B cell (primary cell): ENCODE measurements around the gene TPRN. TPM values are rescaled to one million over a fixed set of nuclear protein-coding genes. Genes with fewer than 3 reads are reported as not detected.

Source experiments
- ATAC-seq: fragments of 200-7000 bp; cut with Tn5 transposase; one replicate; pipeline ENCODE4 v1.10.0; 2021; ENCODE audit warnings: low read depth, mild to moderate bottlenecking, moderate number of reproducible peaks, moderate library complexity
- CTCF ChIA-PET: fragments of 350-600 bp; sonication (Branson Sonifier 250); formaldehyde crosslinking; loops from one replicate; lab custom pipeline; 2021; ENCODE audit warnings: antibody characterized with exemption, inconsistent platforms; lab: Charles Lee
- POLR2A ChIA-PET: fragments of 350-600 bp; sonication (Branson Sonifier 250); formaldehyde crosslinking; loops from one replicate; lab custom pipeline; 2021; ENCODE audit warnings: antibody characterized with exemption; lab: Charles Lee
- DNase-seq: peaks from one replicate; pipeline ENCODE4 v3.0.0; 2013
- H2AFZ ChIP-seq: 2 replicates; pipeline ENCODE4 v1.6.1; 2012; ENCODE audit warnings: mild to moderate bottlenecking, low read depth, low read length; ENCODE audit not compliant: insufficient read depth, poor library complexity, severe bottlenecking
- H3K27ac ChIP-seq, 2 donors: 1 replicate in 1 of 2; 2 replicates in 1 of 2; pipeline ENCODE4 v1.5.1; 2012 to 2013; ENCODE audit warnings: low read length in 2 of 2, mild to moderate bottlenecking in 2 of 2, moderate library complexity in 1 of 2
- H3K27me3 ChIP-seq, 4 experiments: fragments of 200-600 bp in 1 of 4; sonication (generic) in 1 of 4; replicated peaks in 1 of 4; 1 replicate in 2 of 4; 2 replicates in 2 of 4; pipeline versions ENCODE4 v1.6.1 to v1.7.0; 2013 to 2016; ENCODE audit warnings: low read length in 3 of 4, mild to moderate bottlenecking in 2 of 4, mixed read lengths in 1 of 4, moderate library complexity in 1 of 4; ENCODE audit not compliant: insufficient read depth in 4 of 4, control insufficient read depth in 3 of 4; ENCODE audit errors: control extremely low read depth in 1 of 4
- H3K36me3 ChIP-seq, 2 experiments: replicated peaks in 1 of 2; 1 replicate in 1 of 2; 2 replicates in 1 of 2; pipeline versions ENCODE4 v1.6.1 to v1.7.1; 2013; ENCODE audit warnings: low read length in 1 of 2; ENCODE audit not compliant: insufficient read depth in 2 of 2, control insufficient read depth in 1 of 2; ENCODE audit errors: control extremely low read depth in 1 of 2, extremely low read depth in 1 of 2
- H3K4me1 ChIP-seq, 2 donors: fragments of 200-600 bp in 1 of 2; sonication (generic) in 1 of 2; 1 replicate in 1 of 2; 2 replicates in 1 of 2; pipeline versions ENCODE4 v1.5.1 to v1.6.1; 2013 to 2017; ENCODE audit warnings: low read length in 2 of 2; ENCODE audit not compliant: control insufficient read depth in 2 of 2, insufficient read depth in 2 of 2
- H3K4me2 ChIP-seq: replicated peaks from 2 replicates; pipeline ENCODE3; 2012; ENCODE audit warnings: mild to moderate bottlenecking, low read depth, low read length; ENCODE audit not compliant: poor library complexity, severe bottlenecking
- H3K4me3 ChIP-seq, 5 experiments: fragments of 200-600 bp in 1 of 5; sonication (generic) in 1 of 5; 1 replicate in 3 of 5; 2 replicates in 2 of 5; pipeline versions ENCODE4 v1.5.1 to v1.7.0; 2011 to 2016; ENCODE audit warnings: low read length in 4 of 5, mild to moderate bottlenecking in 4 of 5, low read depth in 2 of 5, control low read depth in 1 of 5, moderate library complexity in 1 of 5; ENCODE audit not compliant: insufficient read depth in 1 of 5; ENCODE audit errors: control extremely low read depth in 1 of 5, extremely low read depth in 1 of 5
- H3K79me2 ChIP-seq: fragments of 200-600 bp; sonication (generic); one replicate; pipeline ENCODE4 v1.6.0; 2016; ENCODE audit warnings: low read length; ENCODE audit not compliant: control insufficient read depth, insufficient read depth
- H3K9ac ChIP-seq: fragments of 200-600 bp; sonication (generic); 2 replicates; pipeline ENCODE4 v1.6.1; 2017; ENCODE audit warnings: mild to moderate bottlenecking, low read length, moderate library complexity
- H3K9me3 ChIP-seq, 3 donors: one replicate each; pipeline versions ENCODE4 v1.6.1 to v1.7.1; 2013; ENCODE audit warnings: low read length in 2 of 3; ENCODE audit not compliant: control insufficient read depth in 2 of 3, insufficient read depth in 1 of 3; ENCODE audit errors: control extremely low read depth in 1 of 3
- H4K20me1 ChIP-seq: 2 replicates; pipeline ENCODE4 v1.6.0; 2012; ENCODE audit warnings: mild to moderate bottlenecking, low read length; ENCODE audit not compliant: insufficient read depth, control insufficient read depth, poor library complexity, severe bottlenecking
- H3K27ac Mint-ChIP-seq: one replicate; pipeline ENCODE4 v1.8.0; 2021; ENCODE audit warnings: mixed read lengths
- H3K27me3 Mint-ChIP-seq: one replicate; pipeline ENCODE4 v1.8.0; 2021; ENCODE audit warnings: mixed read lengths
- H3K4me1 Mint-ChIP-seq: one replicate; pipeline ENCODE4 v1.8.0; 2021; ENCODE audit warnings: mixed read lengths
- H3K4me3 Mint-ChIP-seq: one replicate; pipeline ENCODE4 v1.8.0; 2021; ENCODE audit warnings: mixed read lengths
- H3K9me3 Mint-ChIP-seq: one replicate; pipeline ENCODE4 v1.8.0; 2022; ENCODE audit warnings: mixed read lengths; ENCODE audit not compliant: insufficient read depth
- EZH2 ChIP-seq: IDR thresholded peaks from 2 replicates; pipeline ENCODE4 v1.6.1; 2012; ENCODE audit warnings: borderline replicate concordance, low read depth, mild to moderate bottlenecking, moderate library complexity, low read length; ENCODE audit not compliant: insufficient read depth, poor library complexity, severe bottlenecking
- WGBS: methylation state at CpG from one replicate; pipeline ENCODE4 v1.1.5; 2013; ENCODE audit warnings: missing lambda C conversion rate; ENCODE audit not compliant: insufficient coverage; 5-methylcytosine and 5-hydroxymethylcytosine counted together
- intact Hi-C: fragments of 100-400 bp; cut with micrococcal nuclease; formaldehyde crosslinking; loops from one replicate; pipeline ENCODE4 v1.10.0; 2022
- polyA plus RNA-seq: library from polyadenylated mRNA; depleted of rRNA; stranded (reverse); fragments of >200 nt; gene quantifications from 2 replicates; pipeline ENCODE4 v1.2.3, GENCODE V29; 2012
- total RNA-seq, 2 donors: library from RNA; stranded (reverse); fragments of 120-200 nt in 1 of 2; gene quantifications; 1 replicate in 1 of 2; 2 replicates in 1 of 2; pipeline versions ENCODE4 v1.2.3 to v1.2.4, GENCODE V29; 2013 to 2022
- TF ChIP-seq, protein P1 (sequence below): fragments of 200-600 bp; IDR thresholded peaks from one replicate; pipeline ENCODE4 v1.8.0; 2022; ENCODE audit warnings: antibody characterized with exemption, mild to moderate bottlenecking

Gene TPRN
- total and polyA plus RNA-seq, 2 donors (not counting 1 experiment from before 2014, with no cell fraction given): 5.7 to 16.3 TPM

DNA sequence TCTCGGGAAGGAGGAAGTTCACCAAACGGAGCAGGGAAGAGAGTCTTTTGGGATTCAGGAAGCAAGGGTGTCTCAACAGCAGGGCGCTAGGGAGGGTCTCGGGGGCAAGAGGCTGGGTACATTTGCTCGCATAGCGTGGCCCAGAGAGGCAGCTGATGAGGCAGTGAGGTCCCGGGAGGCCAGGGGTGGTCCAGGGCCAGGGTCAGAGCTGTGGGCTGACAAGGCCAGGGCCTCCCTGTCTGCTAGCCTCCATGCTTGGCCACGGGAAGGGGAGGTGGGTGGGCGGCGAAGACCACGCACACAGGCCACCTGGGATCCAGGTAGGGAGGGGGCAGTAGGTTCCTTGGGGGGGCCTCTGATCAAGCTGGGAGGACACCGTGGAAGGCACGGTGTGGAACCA lies 11.0 kb upstream of the TPRN start:
- no peak overlapping the region for H3K9ac ChIP-seq
- Mint-ChIP-seq H3K9me3 (no peaks in the 10 kb centered on the region), H3K4me3 (no peak overlapping the region), H3K27me3 (no peaks in the 10 kb centered on the region), H3K4me1 (peaks cover 11% of the 10 kb centered on the region), H3K27ac (no peak overlapping the region)
- CTCF ChIA-PET: no interaction called here
- H3K79me2 ChIP-seq: peaks cover 14% of the 10 kb centered on the region
- no peak overlapping the region for H3K4me2 ChIP-seq
- TF ChIP-seq, protein P1, sequence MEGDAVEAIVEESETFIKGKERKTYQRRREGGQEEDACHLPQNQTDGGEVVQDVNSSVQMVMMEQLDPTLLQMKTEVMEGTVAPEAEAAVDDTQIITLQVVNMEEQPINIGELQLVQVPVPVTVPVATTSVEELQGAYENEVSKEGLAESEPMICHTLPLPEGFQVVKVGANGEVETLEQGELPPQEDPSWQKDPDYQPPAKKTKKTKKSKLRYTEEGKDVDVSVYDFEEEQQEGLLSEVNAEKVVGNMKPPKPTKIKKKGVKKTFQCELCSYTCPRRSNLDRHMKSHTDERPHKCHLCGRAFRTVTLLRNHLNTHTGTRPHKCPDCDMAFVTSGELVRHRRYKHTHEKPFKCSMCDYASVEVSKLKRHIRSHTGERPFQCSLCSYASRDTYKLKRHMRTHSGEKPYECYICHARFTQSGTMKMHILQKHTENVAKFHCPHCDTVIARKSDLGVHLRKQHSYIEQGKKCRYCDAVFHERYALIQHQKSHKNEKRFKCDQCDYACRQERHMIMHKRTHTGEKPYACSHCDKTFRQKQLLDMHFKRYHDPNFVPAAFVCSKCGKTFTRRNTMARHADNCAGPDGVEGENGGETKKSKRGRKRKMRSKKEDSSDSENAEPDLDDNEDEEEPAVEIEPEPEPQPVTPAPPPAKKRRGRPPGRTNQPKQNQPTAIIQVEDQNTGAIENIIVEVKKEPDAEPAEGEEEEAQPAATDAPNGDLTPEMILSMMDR: no peak
- TF ChIP-seq EZH2: no peak
- no peaks in the 10 kb centered on the region for H3K36me3 ChIP-seq
- peaks cover 6 to 9% of the 10 kb centered on the region in 2 donors for H3K4me1 ChIP-seq
- H3K27me3 ChIP-seq: no peaks in the 10 kb centered on the region
- no peak overlapping the region for H3K27ac ChIP-seq
- WGBS: 87% methylated on average over 13 of the region's 13 CpGs
- intact Hi-C loops: no loop called here
- H3K4me3 ChIP-seq: no peak overlapping the region
- POLR2A ChIA-PET: no interaction called here
- no peaks in the 10 kb centered on the region for H3K9me3 ChIP-seq
- DNase-seq (no peak), ATAC-seq (no peak)
- no peak overlapping the region for H2AFZ ChIP-seq
- peaks cover 9% of the 10 kb centered on the region for H4K20me1 ChIP-seq

- H3K4me1 Mint-ChIP-seq: peaks cover 37% of the 10 kb centered on the region
- POLR2A ChIA-PET: interaction anchor here (1.1 to 2.1 kb wide), 4 partner anchors 16 to 77 kb away, joined by 3 to 10 read pairs (median 4); partner anchors contain the start of genes ANAPC2, RNF208, SSNA1 and TUBB4B
These were observed 6.1 kb upstream of the TPRN start for GRCh38 chr9:137206602-137207001.

More at GRCh38 chr9:137206602-137207001, 6.1 kb upstream of the TPRN start:
- Histone ChIP-seq H4K20me1 (peaks cover 43% of the 10 kb centered on the region), H3K79me2 (peaks cover 58% of the 10 kb centered on the region), H3K36me3 (peaks cover 0 to 5% of the 10 kb centered on the region in 2 experiments), H3K4me2 (peak overlapping the region; percentile 85), H3K4me3 (peak overlapping the region in 1 of 5 experiments; percentile 66), H2AFZ (no peak overlapping the region), H3K4me1 (peaks cover 31 to 44% of the 10 kb centered on the region in 2 donors), H3K9ac (peak overlapping the region; percentile 84), H3K27me3 (no peaks in the 10 kb centered on the region), H3K9me3 (no peaks in the 10 kb centered on the region), H3K27ac (no peak overlapping the region)
- WGBS: 86% methylated on average over 7 of the region's 7 CpGs
- TF ChIP-seq, protein P1: no peak
- no peak for TF ChIP-seq EZH2
- no peak for ATAC-seq
- Mint-ChIP-seq H3K27me3 (no peaks in the 10 kb centered on the region), H3K27ac (peak overlapping the region; percentile 88), H3K9me3 (no peaks in the 10 kb centered on the region), H3K4me3 (peak overlapping the region; percentile 93)
- intact Hi-C loops: loop anchor here (10.0 kb wide), 1 partner anchor 322 kb away; the partner anchor contains the start of gene TRAF2
- no peak for DNase-seq
- CTCF ChIA-PET: interaction anchor here (1.3 to 2.1 kb wide), 3 partner anchors 19 to 30 kb away, joined by 4 to 5 read pairs (median 4); partner anchors contain the start of genes CYSRT1 and RNF224
